AG04450 (cell line): Measurements from ENCODE around the gene PTCD3. TPM values are rescaled to one million over a fixed set of nuclear protein-coding genes. Genes with fewer than 3 reads are reported as not detected.

ENCODE experiments used
- CTCF ChIA-PET: fragments of 300-600, 350-600 bp; formaldehyde crosslinking; extraction: SDS; loops from one replicate; lab custom pipeline; 2022; ENCODE audit warnings: antibody characterized with exemption, inconsistent platforms; lab: Charles Lee
- POLR2A ChIA-PET: fragments of 350-600 bp; formaldehyde crosslinking; extraction: SDS; loops from one replicate; lab custom pipeline; 2021; ENCODE audit warnings: antibody characterized with exemption, inconsistent platforms; lab: Yijun Ruan, JAX
- DNase-seq: peaks from one replicate; pipeline ENCODE4 v3.0.0-alpha.2; 2011; ENCODE audit warnings: low read depth, low spot score
- H3K27ac ChIP-seq: one replicate; pipeline ENCODE4 v1.5.1; 2012; ENCODE audit warnings: low read depth, low read length, control low read depth
- H3K27me3 ChIP-seq: one replicate; pipeline ENCODE4 v1.6.0; 2012; ENCODE audit warnings: low read length; ENCODE audit not compliant: control insufficient read depth, insufficient read depth
- H3K4me3 ChIP-seq: 2 replicates; pipeline ENCODE4 v1.5.1; 2011; ENCODE audit warnings: mild to moderate bottlenecking, low read depth, low read length, control low read depth
- H3K9me3 ChIP-seq: 2 replicates; pipeline ENCODE4 v1.5.1; 2012; ENCODE audit warnings: low read length; ENCODE audit not compliant: control insufficient read depth, insufficient read depth
- CTCF ChIP-seq: IDR thresholded peaks from 2 replicates; pipeline ENCODE4 v1.5.1; 2011; ENCODE audit warnings: low read depth, low read length, control low read depth, inconsistent platforms
- polyA plus RNA-seq: library from polyadenylated mRNA; depleted of rRNA; stranded (reverse); fragments of >200 nt; gene quantifications from 2 replicates; pipeline ENCODE4 v1.2.3, GENCODE V29; 2011

PTCD3 gene
- polyA plus RNA-seq, 1 experiment: 90.2 TPM

GRCh38 chr2:86094229-86094628 lies 11.8 kb upstream of the PTCD3 start:
- CTCF ChIA-PET: no interaction called here

GRCh38 chr2:86097114-86097896 lies 8.7 kb upstream of the PTCD3 start:
- no peak for TF ChIP-seq CTCF
- Histone ChIP-seq H3K4me3 (no peak overlapping the region), H3K27ac (no peak overlapping the region), H3K27me3 (no peaks in the 10 kb centered on the region), H3K9me3 (no peaks in the 10 kb centered on the region)
- ChIA-PET POLR2A (no interaction called here), CTCF (interaction anchor here (1.0 kb wide), 1 partner anchor 270 kb away, joined by 3 read pairs; no protein-coding TSS in a partner anchor)
- no peak for DNase-seq

More at GRCh38 chr2:86094229-86094628, 11.8 kb upstream of the PTCD3 start:
- Histone ChIP-seq H3K27ac (no peak overlapping the region), H3K9me3 (no peaks in the 10 kb centered on the region), H3K4me3 (no peak overlapping the region), H3K27me3 (no peaks in the 10 kb centered on the region)
- DNase-seq: no peak
- TF ChIP-seq CTCF: no peak
- POLR2A ChIA-PET: no interaction called here

GRCh38 chr2:86097913-86098312 lies 8.1 kb upstream of the PTCD3 start:
- no peaks in the 10 kb centered on the region for H3K9me3 ChIP-seq
- no peak for TF ChIP-seq CTCF
- H3K27ac ChIP-seq: no peak overlapping the region
- no peak overlapping the region for H3K4me3 ChIP-seq
- ChIA-PET CTCF (no interaction called here), POLR2A (no interaction called here)
- H3K27me3 ChIP-seq: no peaks in the 10 kb centered on the region
- DNase-seq: no peak

- no peaks in the 10 kb centered on the region for H3K27me3 ChIP-seq
- ChIA-PET CTCF (no interaction called here), POLR2A (no interaction called here)
- no peak for TF ChIP-seq CTCF
- DNase-seq: no peak
- peaks cover 2% of the 10 kb centered on the region; the same call in 1 of the 2 replicates for H3K9me3 ChIP-seq
- no peak overlapping the region for H3K4me3 ChIP-seq
- H3K27ac ChIP-seq: no peak overlapping the region
Observed at GRCh38 chr2:86102157-86102556, 3.9 kb upstream of the PTCD3 start.

GRCh38 chr2:86105252-86105968 lies 625 bp upstream of the PTCD3 start, which contains the start of gene POLR1A:
Gene POLR1A (minus strand): TSS chr2:86105886. CDS start chr2:86105776, 110 bp downstream.
- DNase-seq: peak; percentile 86
- Histone ChIP-seq H3K4me3 (peak within 1 kb of the TSS; percentile 93), H3K27me3 (no peaks in the 10 kb centered on the region), H3K9me3 (peaks cover 2% of the 10 kb centered on the region; the same call in 1 of the 2 replicates), H3K27ac (peak within 1 kb of the TSS; percentile 69)
- ChIA-PET CTCF (interaction anchor here (0.7 to 1.4 kb wide), 5 partner anchors 17 to 278 kb away, joined by 3 to 5 read pairs (median 3); no protein-coding TSS in a partner anchor), POLR2A (interaction anchor here (0.6 to 1.2 kb wide), 7 partner anchors 9 to 336 kb away, joined by 3 to 10 read pairs (median 3); partner anchors contain the start of genes IMMT and KDM3A)
- peak; percentile 23 for TF ChIP-seq CTCF
